ENCODE results near the gene APOBEC3G.

DNA sequence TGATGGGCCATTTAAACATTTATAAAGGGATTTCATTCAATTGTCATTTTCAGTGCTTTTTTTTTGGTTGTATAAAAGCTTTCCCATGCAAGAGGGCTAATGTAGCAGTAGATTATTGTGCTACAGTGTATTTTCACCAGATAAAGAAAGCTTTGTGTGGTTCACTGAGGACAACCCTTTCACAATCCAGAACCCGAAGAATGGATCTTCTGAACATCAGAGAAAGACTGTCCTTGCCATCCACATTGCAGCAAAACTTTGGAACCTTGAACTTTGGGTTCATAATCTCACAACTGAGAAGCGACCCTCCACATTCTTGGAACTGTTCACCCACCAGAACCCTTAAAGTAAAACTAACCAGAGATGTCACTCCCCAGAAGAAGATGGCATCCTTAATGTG is 29.3 kb downstream of the APOBEC3G start:
- TF ChIP-seq KDM1A (IDR thresholded peaks at IDR 0.05; ENCODE audit: borderline replicate concordance): no peak
- no peak for TF ChIP-seq POLR2A (IDR thresholded peaks at IDR 0.05; ENCODE audit: low read depth, low read length)
- TF ChIP-seq, protein P1, sequence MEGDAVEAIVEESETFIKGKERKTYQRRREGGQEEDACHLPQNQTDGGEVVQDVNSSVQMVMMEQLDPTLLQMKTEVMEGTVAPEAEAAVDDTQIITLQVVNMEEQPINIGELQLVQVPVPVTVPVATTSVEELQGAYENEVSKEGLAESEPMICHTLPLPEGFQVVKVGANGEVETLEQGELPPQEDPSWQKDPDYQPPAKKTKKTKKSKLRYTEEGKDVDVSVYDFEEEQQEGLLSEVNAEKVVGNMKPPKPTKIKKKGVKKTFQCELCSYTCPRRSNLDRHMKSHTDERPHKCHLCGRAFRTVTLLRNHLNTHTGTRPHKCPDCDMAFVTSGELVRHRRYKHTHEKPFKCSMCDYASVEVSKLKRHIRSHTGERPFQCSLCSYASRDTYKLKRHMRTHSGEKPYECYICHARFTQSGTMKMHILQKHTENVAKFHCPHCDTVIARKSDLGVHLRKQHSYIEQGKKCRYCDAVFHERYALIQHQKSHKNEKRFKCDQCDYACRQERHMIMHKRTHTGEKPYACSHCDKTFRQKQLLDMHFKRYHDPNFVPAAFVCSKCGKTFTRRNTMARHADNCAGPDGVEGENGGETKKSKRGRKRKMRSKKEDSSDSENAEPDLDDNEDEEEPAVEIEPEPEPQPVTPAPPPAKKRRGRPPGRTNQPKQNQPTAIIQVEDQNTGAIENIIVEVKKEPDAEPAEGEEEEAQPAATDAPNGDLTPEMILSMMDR (IDR thresholded peaks at IDR 0.05 in 2 of 3, conservative IDR thresholded peaks at IDR 0.05 in 1 of 3; ENCODE audit: control insufficient read depth in 2 of 3, extremely low read depth in 1 of 3, insufficient read depth in 1 of 3, low read depth in 3 of 3, low read length in 3 of 3): no peak
- no peak for TF ChIP-seq ZNF274 (IDR thresholded peaks at IDR 0.05; ENCODE audit: insufficient read depth, insufficient read length)
- TF ChIP-seq, protein P2, sequence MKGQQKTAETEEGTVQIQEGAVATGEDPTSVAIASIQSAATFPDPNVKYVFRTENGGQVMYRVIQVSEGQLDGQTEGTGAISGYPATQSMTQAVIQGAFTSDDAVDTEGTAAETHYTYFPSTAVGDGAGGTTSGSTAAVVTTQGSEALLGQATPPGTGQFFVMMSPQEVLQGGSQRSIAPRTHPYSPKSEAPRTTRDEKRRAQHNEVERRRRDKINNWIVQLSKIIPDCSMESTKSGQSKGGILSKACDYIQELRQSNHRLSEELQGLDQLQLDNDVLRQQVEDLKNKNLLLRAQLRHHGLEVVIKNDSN (IDR thresholded peaks at IDR 0.05; ENCODE audit: borderline replicate concordance, extremely low read length, insufficient read depth, low read depth, low read length): no peak
- TF ChIP-seq, protein P3, sequence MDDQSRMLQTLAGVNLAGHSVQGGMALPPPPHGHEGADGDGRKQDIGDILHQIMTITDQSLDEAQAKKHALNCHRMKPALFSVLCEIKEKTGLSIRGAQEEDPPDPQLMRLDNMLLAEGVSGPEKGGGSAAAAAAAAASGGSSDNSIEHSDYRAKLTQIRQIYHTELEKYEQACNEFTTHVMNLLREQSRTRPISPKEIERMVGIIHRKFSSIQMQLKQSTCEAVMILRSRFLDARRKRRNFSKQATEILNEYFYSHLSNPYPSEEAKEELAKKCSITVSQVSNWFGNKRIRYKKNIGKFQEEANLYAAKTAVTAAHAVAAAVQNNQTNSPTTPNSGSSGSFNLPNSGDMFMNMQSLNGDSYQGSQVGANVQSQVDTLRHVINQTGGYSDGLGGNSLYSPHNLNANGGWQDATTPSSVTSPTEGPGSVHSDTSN (IDR thresholded peaks at IDR 0.05; ENCODE audit: insufficient replicate concordance, low read depth, low read length): no peak
- TF ChIP-seq SIX5 (IDR thresholded peaks at IDR 0.05; ENCODE audit: low read depth, low read length, severe bottlenecking): no peak
- TF ChIP-seq, protein P4, sequence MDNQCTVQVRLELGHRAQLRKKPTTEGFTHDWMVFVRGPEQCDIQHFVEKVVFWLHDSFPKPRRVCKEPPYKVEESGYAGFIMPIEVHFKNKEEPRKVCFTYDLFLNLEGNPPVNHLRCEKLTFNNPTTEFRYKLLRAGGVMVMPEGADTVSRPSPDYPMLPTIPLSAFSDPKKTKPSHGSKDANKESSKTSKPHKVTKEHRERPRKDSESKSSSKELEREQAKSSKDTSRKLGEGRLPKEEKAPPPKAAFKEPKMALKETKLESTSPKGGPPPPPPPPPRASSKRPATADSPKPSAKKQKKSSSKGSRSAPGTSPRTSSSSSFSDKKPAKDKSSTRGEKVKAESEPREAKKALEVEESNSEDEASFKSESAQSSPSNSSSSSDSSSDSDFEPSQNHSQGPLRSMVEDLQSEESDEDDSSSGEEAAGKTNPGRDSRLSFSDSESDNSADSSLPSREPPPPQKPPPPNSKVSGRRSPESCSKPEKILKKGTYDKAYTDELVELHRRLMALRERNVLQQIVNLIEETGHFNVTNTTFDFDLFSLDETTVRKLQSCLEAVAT (IDR thresholded peaks at IDR 0.05): no peak
- no peak for TF ChIP-seq POLR2AphosphoS2 (IDR thresholded peaks at IDR 0.05; ENCODE audit: low read depth, low read length)
- no peak for TF ChIP-seq RAD21 (IDR thresholded peaks at IDR 0.05; ENCODE audit: insufficient read depth, low read depth, low read length)
- no peak for TF ChIP-seq NR2C1 (IDR thresholded peaks at IDR 0.05)
- TF ChIP-seq SP1 (IDR thresholded peaks at IDR 0.05; ENCODE audit: low read depth, low read length): no peak
